Measurements from ENCODE around the gene ADAM10.

Gene ADAM10

DNA sequence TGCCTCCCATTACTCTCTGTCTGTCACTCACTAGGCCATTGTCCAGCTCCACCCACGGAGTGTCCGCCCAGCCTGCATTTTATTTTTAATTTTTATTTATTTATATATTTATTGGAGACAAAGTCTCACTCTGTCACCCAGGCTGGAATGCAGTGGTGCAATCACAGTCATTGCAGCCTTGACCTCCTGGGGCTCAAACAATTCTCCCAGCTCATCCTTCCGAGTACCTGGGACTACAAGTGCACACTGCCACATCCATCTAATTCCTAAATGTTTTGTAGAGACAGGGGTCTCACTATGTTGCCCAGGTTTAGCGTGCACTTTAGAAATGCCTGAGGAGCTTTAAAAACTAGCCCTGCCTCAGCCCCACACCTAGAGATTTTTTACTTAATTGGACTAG, 176.2 kb downstream of the ADAM10 start:
- DNase-seq, result no peak

DNA sequence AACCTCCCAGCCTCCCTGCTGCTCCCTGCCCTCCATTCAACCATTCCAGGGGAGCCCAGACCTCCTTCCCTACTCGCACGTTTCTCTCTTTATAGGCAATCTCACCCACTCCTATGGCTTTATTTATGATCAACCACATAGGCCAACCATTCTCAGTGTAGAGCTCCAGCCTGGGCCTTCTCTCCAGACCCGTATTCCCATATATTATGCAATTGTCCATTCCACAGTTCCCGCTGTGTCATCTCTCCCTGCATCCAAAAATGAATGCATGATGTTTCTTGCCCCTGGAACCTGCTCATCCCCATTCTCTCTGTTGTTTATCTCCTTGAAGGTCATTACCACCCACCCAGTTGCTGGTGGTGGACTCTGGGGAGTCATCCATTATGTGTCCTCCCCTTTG, 177.0 kb downstream of the ADAM10 start:
- no peak for DNase-seq

- no peak for DNase-seq
Measured at GRCh38 chr15:58571491-58571890, 178.0 kb downstream of the ADAM10 start.

GRCh38 chr15:58569455-58569854, 180.1 kb downstream of the ADAM10 start:
- DNase-seq, result no peak

- DNase-seq, result no peak
Measured at GRCh38 chr15:58568157-58568571, 181.3 kb downstream of the ADAM10 start.

DNA sequence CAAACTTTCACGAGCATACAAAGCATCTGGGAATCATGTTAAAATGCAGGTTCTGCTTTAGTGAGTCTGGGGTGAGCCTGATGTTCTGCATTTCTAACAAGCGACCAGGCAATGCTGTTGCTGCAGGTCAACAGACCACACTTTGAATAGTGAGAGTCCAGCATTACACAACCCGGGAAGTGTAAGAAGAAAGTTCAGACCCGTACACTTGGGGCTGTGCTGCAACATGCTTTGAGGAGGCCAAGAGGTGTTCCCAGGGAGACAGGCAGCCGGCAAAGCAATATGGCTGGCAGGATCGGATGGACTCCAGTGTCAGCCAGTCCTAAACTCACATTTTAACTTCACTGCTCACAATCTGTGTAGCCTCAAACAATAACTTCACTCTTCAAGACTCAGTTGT, 183.5 kb downstream of the ADAM10 start:
- DNase-seq, result no peak

- DNase-seq, result no peak
Measured at GRCh38 chr15:58565619-58566018, 183.9 kb downstream of the ADAM10 start.

GRCh38 chr15:58564981-58565380, 184.5 kb downstream of the ADAM10 start:
- DNase-seq, result no peak

GRCh38 chr15:58562135-58562534, 187.4 kb downstream of the ADAM10 start:
- no peak for DNase-seq

DNA sequence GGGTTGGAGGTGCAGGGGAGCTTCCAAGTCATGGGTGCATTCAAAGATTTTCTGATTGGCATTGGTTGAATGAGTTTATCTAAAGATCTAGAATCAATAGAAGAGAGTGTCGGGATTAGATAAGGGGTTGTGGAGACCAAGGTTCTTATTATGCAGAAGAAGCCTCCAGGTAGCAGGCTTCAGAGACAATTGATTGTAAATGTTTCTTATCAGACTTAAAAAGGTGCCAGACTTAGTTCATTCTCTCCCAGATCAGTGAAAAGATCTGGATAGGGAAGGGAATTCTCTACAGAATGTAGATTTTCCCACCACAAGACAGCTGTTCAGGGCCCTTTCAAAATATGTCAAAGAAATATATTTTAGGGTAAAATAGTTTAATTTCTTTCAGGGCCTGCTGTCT, 188.2 kb downstream of the ADAM10 start:
- no peak for DNase-seq

- no peak for DNase-seq
Measured at GRCh38 chr15:58559904-58560588, 189.5 kb downstream of the ADAM10 start.

DNA sequence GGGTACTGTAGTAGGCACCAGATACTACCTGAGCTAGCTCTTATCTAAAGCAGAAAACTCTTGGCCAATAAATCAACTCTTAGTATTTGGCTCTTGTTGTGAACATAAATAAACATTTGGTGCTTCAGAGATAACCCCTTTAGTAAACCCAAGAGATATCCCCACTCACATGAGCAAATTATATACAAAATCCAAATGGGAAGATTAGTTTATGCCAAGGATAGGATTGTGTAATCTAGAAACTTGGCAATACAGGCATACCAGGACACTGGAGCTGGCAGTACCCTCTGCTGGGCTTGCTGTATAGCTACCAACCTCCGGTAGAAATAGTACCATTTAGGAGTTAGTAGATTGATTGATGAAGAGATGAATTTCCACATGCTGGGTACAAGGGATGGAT, 190.7 kb downstream of the ADAM10 start:
- DNase-seq, result no peak

- DNase-seq, result no peak
Measured at GRCh38 chr15:58556541-58556940, 193.0 kb downstream of the ADAM10 start.

- DNase-seq, result no peak
Measured at GRCh38 chr15:58556028-58556361, 193.5 kb downstream of the ADAM10 start.

DNA sequence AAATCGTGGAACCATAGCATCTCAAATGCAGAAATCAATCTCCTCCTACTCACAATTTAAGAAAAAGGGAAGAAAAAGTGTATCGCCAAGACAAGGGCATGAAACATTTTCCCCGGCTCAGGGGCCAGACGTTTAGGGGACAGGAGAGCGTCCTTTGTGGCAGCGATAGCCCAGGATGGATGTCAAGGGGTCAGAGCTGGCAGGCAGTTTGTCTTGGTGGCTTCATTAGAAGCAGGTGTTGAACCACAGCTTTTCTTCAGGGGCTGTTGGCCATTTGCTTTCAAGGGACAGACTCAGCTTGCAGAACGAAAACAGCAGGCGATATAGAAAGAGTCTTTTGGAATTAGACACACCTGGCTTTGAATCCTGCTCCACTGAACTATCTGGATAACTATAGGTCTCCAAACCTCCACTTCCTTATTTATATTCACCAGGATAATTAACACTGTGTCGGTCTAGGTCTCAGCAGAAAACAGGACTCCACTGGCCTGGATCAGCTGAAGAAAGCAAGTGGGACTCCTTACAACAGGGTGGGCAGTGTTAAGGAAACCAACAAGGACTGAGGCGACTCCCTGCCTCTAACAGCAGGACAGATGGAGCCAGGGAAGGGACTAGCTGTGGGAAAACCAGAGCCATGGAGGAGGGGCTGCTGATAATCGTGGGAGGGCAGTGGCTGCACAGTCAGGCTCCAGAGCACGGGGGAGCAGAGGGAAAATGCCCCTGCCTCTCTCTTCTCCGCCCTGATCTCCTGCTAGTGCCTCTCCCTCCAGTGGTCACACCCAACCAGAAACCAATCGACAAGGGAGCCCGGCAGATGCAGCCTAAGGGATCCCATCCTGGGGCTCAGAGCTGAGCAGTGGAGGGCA, 194.1 kb downstream of the ADAM10 start:
- DNase-seq, result peak; percentile 13

DNA sequence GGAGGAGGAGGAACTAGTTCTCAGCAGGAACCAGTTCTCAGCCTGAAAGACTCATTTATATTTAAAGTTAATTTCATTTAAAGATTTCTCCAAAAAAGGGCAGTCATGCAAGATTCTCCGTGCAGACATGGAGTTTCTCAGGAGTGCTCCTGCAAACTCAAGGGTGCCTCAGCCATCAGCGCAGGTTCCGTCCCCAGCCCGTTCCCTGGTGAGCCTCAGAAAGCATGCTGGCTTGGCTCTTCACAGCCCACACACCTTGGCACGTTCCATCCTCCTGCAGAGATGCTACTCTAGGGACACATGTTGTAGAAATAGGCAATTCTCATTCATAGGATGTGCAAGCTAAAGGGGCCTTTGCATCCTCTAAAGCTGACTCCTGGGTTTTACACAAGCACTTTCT, 194.7 kb downstream of the ADAM10 start:
- no peak for DNase-seq

DNA sequence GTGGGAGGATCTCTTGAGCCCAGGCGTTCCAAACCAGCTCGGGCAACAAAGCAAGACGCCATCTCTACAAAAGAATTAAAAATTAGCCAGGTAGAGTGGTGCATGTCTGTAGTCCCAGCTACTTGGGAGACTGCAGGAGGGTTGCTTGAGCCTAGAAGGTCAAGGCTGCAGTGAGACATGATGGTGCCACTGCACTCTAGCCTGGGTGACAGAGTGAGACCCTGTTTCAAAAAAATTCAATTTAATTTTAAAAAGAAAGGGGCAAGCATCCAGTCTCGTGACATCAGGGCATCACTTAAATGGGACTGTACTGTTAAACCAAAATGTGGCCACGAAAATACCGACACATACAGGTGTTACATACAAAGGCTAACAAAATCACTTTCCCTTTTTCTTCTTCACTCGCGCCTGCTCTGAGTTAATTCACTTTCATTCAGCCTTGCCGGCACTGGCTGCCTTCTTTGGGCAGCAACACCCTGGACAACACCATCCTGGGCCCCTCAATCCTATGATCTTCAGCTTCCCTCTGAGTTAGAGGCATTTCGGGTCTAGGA, 196.1 kb downstream of the ADAM10 start:
- DNase-seq, result no peak

- DNase-seq, result no peak
Measured at GRCh38 chr15:58552505-58553364, 196.8 kb downstream of the ADAM10 start.

DNA sequence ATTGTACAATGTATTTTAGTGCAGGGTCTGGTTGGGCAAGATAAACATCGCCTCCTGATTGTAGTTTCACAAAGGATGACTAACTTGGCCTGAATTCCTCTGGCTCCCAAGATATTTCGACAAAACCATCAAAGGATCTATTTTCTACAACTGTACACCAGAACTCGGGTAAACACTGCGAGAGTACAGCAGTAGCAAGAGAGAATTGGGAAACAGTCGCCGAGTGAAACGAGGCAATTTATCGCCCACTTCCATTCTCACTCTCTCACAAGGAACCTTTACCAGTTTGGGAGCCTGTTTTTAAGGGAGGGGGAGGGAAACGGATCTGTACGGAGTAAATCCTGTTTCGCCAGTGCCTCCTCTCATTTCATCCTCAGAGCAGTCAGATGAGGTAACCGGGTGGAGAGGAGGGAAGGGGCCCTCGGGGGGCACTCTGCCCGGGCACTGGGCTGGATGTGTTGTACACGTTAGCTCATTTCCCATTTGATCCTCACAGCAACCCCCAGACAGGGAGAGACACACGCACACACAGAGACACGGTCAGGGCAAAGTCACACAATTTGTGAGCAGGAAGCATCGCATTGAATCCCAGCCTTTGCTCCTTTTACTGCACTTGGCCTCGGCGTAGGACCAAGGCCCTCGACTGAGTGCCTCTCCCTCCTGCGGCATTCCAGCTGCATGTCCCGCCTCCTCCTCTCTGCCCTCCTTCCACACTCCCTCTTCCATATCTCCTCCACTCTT, 197.6 kb downstream of the ADAM10 start:
- peak; percentile 87 for DNase-seq

DNA sequence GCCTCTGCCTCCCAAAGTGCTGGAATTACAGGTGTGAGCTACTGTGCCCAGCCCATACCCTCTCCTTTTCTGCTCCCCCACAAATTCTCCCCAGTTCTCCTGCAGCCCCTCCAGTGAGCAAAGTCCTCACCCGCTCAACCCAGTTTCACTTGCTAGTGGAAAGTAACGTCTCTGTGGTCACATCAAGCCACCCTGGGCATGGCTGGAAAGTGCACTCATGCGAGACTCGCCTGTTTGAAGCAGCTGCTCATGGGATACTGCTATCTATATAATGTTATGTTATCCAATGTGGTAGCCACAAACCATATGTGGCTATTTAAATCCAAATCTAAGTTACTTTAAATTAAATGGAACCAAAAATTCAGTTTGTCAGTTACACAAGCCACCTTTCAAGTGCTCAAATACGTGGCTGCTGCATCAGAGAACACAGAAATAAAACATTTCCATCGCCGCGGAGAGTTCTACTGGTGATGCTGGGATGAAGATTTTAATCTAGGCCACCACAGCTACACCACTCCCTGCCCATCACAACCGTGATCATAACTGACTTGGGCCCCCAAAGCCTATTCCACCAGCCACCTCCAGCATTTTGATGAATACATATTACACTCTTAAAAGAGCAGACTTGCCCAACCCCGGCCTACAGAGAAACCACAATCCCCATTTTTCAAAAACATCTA, 198.3 kb downstream of the ADAM10 start:
- no peak for DNase-seq

- no peak for DNase-seq
Measured at GRCh38 chr15:58549785-58550074, 199.8 kb downstream of the ADAM10 start.
